Fibroblast of pulmonary artery (primary cell): ENCODE measurements around the gene ARID1A.

Source experiments
- DNase-seq: peaks from one replicate; pipeline ENCODE4 v3.0.0-alpha.2; 2010; ENCODE audit warnings: low read depth
- H3K4me3 ChIP-seq: replicated peaks from 2 replicates; pipeline ENCODE4 v1.5.1; 2011; ENCODE audit warnings: low read depth, mild to moderate bottlenecking, control low read depth, low read length, moderate library complexity
- TF ChIP-seq, protein P1 (sequence below): IDR thresholded peaks from 2 replicates; pipeline ENCODE4 v1.5.1; 2011; ENCODE audit warnings: mild to moderate bottlenecking, control low read depth, low read length, inconsistent platforms; ENCODE audit errors: missing control alignments

Gene ARID1A

DNA sequence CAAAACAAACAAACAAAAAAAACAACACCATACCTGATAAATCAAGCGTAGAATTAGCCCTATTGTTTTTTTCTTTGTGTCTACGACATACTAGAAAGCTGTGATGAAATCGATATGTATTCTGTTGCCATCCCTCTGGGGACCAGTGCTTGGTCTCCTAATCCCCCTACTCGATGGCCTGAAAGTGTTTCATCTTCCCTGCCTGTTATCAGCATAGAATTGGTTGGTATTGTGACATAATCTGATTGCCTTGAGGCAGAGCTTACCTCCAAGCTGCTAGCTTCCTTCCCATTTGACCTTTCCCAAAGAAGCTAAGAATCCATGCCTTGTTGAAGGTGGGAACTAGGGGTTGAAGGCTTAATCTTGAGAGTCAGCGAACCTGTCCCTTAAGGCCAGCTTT, 51.2 kb downstream of the ARID1A start:
- DNase-seq: no peak
- TF ChIP-seq, protein P1, sequence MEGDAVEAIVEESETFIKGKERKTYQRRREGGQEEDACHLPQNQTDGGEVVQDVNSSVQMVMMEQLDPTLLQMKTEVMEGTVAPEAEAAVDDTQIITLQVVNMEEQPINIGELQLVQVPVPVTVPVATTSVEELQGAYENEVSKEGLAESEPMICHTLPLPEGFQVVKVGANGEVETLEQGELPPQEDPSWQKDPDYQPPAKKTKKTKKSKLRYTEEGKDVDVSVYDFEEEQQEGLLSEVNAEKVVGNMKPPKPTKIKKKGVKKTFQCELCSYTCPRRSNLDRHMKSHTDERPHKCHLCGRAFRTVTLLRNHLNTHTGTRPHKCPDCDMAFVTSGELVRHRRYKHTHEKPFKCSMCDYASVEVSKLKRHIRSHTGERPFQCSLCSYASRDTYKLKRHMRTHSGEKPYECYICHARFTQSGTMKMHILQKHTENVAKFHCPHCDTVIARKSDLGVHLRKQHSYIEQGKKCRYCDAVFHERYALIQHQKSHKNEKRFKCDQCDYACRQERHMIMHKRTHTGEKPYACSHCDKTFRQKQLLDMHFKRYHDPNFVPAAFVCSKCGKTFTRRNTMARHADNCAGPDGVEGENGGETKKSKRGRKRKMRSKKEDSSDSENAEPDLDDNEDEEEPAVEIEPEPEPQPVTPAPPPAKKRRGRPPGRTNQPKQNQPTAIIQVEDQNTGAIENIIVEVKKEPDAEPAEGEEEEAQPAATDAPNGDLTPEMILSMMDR: no peak
- H3K4me3 ChIP-seq: no peak overlapping the region

DNA sequence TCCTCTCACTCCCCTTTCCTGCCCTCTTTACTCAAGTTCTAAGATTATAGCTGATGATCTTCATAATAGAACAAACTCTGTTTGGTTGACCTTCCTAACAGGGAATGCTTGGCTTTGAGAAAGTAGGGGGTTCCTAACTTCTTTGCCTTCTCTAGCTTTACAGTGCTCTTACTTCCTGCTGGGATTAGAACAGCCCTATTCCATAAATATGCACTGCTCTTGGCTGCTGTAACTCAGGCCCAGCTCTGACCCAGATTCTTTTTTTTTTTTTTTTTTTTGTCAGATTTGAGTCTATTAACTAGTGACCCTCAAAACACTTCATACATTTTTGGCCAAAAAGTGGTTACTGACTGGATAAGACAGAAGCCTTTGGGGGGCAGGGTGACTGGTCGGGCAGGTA, 52.5 kb downstream of the ARID1A start:
- H3K4me3 ChIP-seq: no peak overlapping the region
- TF ChIP-seq, protein P1: no peak
- no peak for DNase-seq

DNA sequence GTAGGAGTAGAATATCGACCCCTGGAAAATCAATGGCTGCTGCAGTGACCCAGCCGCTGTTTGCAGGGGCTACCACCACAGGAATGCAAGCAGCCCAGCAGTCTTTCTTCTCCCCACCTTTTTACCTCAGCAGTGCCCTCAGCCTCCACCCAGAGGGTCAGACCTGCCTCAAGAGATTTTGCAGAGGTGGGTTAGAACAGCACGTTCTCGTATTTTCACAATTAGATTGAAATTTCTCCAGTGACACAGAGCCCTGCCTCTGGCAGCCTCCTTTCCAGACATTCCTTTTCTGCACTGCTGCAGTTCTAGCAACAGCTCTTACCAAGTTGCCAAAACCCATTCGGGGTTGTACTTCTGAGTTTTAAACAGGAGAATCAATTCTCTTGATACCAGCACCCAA, 53.6 kb downstream of the ARID1A start:
- no peak overlapping the region for H3K4me3 ChIP-seq
- no peak for DNase-seq
- TF ChIP-seq, protein P1: no peak

DNA sequence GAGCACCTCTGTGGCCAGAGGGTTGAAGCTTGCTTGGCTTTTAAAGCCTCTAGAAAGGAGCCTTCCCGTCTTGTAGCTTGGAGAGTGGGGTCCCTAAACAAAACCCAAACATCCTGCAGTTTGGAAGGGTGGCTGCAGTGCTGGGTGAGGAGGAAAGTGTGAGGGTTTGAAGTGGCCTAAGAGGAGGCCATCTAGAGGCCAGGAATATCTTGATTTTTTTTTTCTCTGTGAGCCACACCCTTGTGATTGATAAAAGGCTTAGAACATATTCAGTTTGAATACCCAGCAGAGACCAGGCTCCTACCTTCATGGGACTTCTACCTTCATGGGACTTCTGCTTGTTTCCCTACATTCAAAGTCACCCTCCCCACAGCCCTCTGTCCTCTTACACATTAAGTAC, 54.6 kb downstream of the ARID1A start:
- DNase-seq: no peak
- H3K4me3 ChIP-seq: no peak overlapping the region
- TF ChIP-seq, protein P1: no peak

- DNase-seq: no peak
- TF ChIP-seq, protein P1: no peak
- H3K4me3 ChIP-seq: no peak overlapping the region
These were observed 56.7 kb downstream of the ARID1A start for GRCh38 chr1:26752519-26752918.

GRCh38 chr1:26754086-26754874, 58.5 kb downstream of the ARID1A start:
- no peak overlapping the region for H3K4me3 ChIP-seq
- DNase-seq: no peak
- TF ChIP-seq, protein P1: no peak

DNA sequence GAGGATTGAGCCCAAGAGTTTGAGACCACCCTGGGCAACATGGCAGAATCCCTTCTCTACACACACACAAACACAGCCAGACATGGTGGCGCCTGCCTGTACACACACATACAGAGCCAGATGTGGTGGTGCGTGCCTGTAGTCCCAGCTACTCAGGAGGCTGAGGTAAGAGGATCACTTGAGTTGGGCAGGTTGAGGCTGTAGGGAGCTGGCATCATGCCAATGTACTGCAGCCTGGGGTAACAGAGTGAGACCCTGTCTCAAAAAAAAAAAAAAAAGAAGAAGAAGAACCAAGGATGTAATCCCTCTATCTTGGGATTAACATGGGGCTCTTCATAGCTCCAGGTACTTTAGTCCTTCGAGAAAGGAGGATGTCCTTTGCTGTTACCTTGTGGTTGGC, 62.5 kb downstream of the ARID1A start:
- H3K4me3 ChIP-seq: no peak overlapping the region
- TF ChIP-seq, protein P1: no peak
- no peak for DNase-seq
